ENCODE measurements around the gene PRKX.
"Not testable (repeated sequence)": the region's sequence is repeated elsewhere in the genome, so short reads cannot be mapped to it uniquely, and the experiment has no call there.

Gene PRKX

GRCh38 chrX:3582451-3582850 lies 131.0 kb downstream of the PRKX start:
- POLR2A ChIA-PET: no interaction called here
- TF ChIP-seq CTBP1 (IDR thresholded peaks at IDR 0.05; ENCODE audit: borderline replicate concordance) (no peak), L3MBTL2 (conservative IDR thresholded peaks at IDR 0.05) (no peak)
- CTCF ChIA-PET: no interaction called here
- no peak for DNase-seq (ENCODE audit: extremely low spot score)

DNA sequence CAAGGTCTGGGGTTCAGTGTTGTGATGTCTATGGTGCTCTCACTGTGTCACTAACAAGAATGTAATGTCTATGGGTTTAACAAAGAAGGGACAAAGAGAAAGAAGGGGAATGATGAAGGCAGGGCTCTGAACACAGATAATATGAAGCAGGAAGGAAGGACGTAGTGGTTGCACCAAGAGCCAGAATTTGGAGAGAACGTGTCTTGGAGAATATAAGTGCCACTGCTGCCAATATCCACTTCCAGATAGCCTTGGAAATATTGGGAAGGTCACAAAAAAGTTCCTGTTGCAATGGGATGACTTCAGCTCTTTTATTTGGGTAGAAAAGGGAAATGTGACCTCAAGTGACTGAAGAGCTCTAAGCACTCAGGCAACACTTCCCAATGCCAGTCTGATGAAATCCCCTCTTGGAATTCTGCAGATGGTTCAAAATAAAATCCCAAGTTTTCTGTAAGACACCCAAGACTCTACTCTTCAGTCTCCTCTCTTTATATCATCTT lies 131.8 kb downstream of the PRKX start:
- DNase-seq (ENCODE audit: extremely low spot score): no peak
- ChIA-PET CTCF (no interaction called here), POLR2A (no interaction called here)
- no peak for TF ChIP-seq TARDBP (IDR thresholded peaks at IDR 0.05)
- TF ChIP-seq, protein P1, sequence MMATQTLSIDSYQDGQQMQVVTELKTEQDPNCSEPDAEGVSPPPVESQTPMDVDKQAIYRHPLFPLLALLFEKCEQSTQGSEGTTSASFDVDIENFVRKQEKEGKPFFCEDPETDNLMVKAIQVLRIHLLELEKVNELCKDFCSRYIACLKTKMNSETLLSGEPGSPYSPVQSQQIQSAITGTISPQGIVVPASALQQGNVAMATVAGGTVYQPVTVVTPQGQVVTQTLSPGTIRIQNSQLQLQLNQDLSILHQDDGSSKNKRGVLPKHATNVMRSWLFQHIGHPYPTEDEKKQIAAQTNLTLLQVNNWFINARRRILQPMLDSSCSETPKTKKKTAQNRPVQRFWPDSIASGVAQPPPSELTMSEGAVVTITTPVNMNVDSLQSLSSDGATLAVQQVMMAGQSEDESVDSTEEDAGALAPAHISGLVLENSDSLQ (IDR thresholded peaks at IDR 0.05): no peak

DNA sequence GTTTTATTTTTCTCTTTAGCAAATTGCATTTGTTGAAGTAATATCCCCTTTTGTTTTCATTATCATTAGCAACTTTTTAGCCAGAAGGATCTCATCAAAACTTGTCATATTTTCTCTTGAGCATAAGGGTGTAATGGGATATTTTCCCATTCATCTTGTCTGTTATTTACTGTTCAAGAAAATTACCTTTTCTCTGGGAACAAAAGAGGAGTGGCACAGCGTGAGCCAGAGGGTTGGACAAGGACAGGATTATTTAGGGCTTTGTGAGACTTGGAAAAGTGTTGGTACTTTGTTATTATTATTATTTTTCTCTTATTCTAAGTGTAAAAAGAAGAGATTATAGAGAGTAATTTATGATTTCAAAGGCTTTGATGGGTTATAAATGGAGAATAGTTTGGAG lies 135.9 kb downstream of the PRKX start:
- ChIA-PET CTCF (no interaction called here), POLR2A (no interaction called here)
- TF ChIP-seq HDGF (IDR thresholded peaks at IDR 0.05; ENCODE audit: borderline replicate concordance) (no peak), ARNT (IDR thresholded peaks at IDR 0.05) (no peak), FOXA1 (IDR thresholded peaks at IDR 0.05) (no peak), TARDBP (IDR thresholded peaks at IDR 0.05) (no peak), BHLHE40 (IDR thresholded peaks at IDR 0.05; ENCODE audit: borderline replicate concordance) (no peak), NFRKB (IDR thresholded peaks at IDR 0.05) (no peak), CTBP1 (IDR thresholded peaks at IDR 0.05; ENCODE audit: borderline replicate concordance) (no peak), FOXK2 (IDR thresholded peaks at IDR 0.05) (no peak), SP1 (IDR thresholded peaks at IDR 0.05) (no peak), L3MBTL2 (conservative IDR thresholded peaks at IDR 0.05) (no peak), SUZ12 (IDR thresholded peaks at IDR 0.05) (no peak), ELF4 (IDR thresholded peaks at IDR 0.05) (no peak), FOXM1 (IDR thresholded peaks at IDR 0.05; ENCODE audit: borderline replicate concordance) (no peak), LEF1 (IDR thresholded peaks at IDR 0.05; ENCODE audit: borderline replicate concordance) (no peak), ZNF384 (IDR thresholded peaks at IDR 0.05) (no peak)
- TF ChIP-seq, protein P1 (IDR thresholded peaks at IDR 0.05): no peak
- DNase-seq (ENCODE audit: extremely low spot score): no peak

DNA sequence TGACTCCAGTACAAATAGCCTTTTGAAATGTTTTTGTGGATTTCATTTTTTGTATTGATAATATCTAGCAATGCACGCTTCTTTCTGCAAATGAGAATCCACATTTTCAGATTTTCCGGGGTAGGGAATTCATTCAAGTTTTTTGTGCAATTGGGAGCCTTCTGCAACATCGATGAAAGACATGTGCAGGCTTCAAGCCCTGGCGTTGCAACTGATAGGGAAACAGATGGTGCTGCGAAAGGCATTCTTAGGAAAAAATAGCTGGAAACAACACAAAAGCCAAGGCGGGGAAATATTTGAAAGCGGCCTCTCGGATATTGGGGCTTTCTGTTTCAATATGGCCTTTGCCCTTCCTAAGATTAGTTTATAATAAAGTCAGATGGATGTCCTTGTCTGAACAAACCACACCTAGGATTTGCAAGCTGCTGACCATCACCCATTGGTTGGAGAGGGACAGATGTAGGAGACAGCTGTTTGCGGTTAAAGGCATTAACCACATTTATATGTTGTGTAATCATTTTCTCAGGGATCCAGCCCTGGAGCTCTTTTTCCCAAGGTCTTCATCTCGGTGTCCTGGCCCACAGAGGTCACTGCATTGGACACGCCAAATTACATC lies 136.5 kb downstream of the PRKX start:
- POLR2A ChIA-PET: no interaction called here
- DNase-seq (ENCODE audit: extremely low spot score): no peak

GRCh38 chrX:3567686-3568085 lies 145.8 kb downstream of the PRKX start:
- POLR2A ChIA-PET: no interaction called here
- no peak for DNase-seq (ENCODE audit: extremely low spot score)
- TF ChIP-seq FOXA1 (IDR thresholded peaks at IDR 0.05) (no peak), FOXM1 (IDR thresholded peaks at IDR 0.05; ENCODE audit: borderline replicate concordance) (no peak), L3MBTL2 (conservative IDR thresholded peaks at IDR 0.05) (no peak), ELF4 (IDR thresholded peaks at IDR 0.05) (no peak), CTBP1 (IDR thresholded peaks at IDR 0.05; ENCODE audit: borderline replicate concordance) (no peak), ARNT (IDR thresholded peaks at IDR 0.05) (no peak), TARDBP (IDR thresholded peaks at IDR 0.05) (no peak), ZNF384 (IDR thresholded peaks at IDR 0.05) (no peak), SP1 (IDR thresholded peaks at IDR 0.05) (no peak), SUZ12 (IDR thresholded peaks at IDR 0.05) (no peak), FOXK2 (IDR thresholded peaks at IDR 0.05) (no peak), HDGF (IDR thresholded peaks at IDR 0.05; ENCODE audit: borderline replicate concordance) (no peak), LEF1 (IDR thresholded peaks at IDR 0.05; ENCODE audit: borderline replicate concordance) (no peak), BHLHE40 (IDR thresholded peaks at IDR 0.05; ENCODE audit: borderline replicate concordance) (no peak), NFRKB (IDR thresholded peaks at IDR 0.05) (no peak)
- TF ChIP-seq, protein P1 (IDR thresholded peaks at IDR 0.05): no peak
- CTCF ChIA-PET: no interaction called here

More for the DNA sequence above, 136.5 kb downstream of the PRKX start:
- no peak for TF ChIP-seq HDGF (IDR thresholded peaks at IDR 0.05; ENCODE audit: borderline replicate concordance)
- TF ChIP-seq ELF4 (IDR thresholded peaks at IDR 0.05): no peak
- no peak for TF ChIP-seq FOXK2 (IDR thresholded peaks at IDR 0.05)
- TF ChIP-seq BHLHE40 (IDR thresholded peaks at IDR 0.05; ENCODE audit: borderline replicate concordance): no peak
- TF ChIP-seq FOXA1 (IDR thresholded peaks at IDR 0.05): no peak
- CTCF ChIA-PET: no interaction called here

- no peak for TF ChIP-seq FOXM1 (IDR thresholded peaks at IDR 0.05; ENCODE audit: borderline replicate concordance)
- TF ChIP-seq FOXK2 (IDR thresholded peaks at IDR 0.05): no peak
- no peak for TF ChIP-seq TARDBP (IDR thresholded peaks at IDR 0.05)
- no peak for TF ChIP-seq SUZ12 (IDR thresholded peaks at IDR 0.05)
- no peak for TF ChIP-seq ELF4 (IDR thresholded peaks at IDR 0.05)
- no peak for TF ChIP-seq NFRKB (IDR thresholded peaks at IDR 0.05)
- TF ChIP-seq HDGF (IDR thresholded peaks at IDR 0.05; ENCODE audit: borderline replicate concordance): no peak
- no peak for TF ChIP-seq CTBP1 (IDR thresholded peaks at IDR 0.05; ENCODE audit: borderline replicate concordance)
- no peak for TF ChIP-seq BHLHE40 (IDR thresholded peaks at IDR 0.05; ENCODE audit: borderline replicate concordance)
- no peak for TF ChIP-seq ARNT (IDR thresholded peaks at IDR 0.05)
- TF ChIP-seq, protein P1 (IDR thresholded peaks at IDR 0.05): no peak
- no peak for TF ChIP-seq FOXA1 (IDR thresholded peaks at IDR 0.05)
- no peak for TF ChIP-seq ZNF384 (IDR thresholded peaks at IDR 0.05)
- no peak for TF ChIP-seq L3MBTL2 (conservative IDR thresholded peaks at IDR 0.05)
- TF ChIP-seq LEF1 (IDR thresholded peaks at IDR 0.05; ENCODE audit: borderline replicate concordance): no peak
- no peak for TF ChIP-seq SP1 (IDR thresholded peaks at IDR 0.05)
- DNase-seq (ENCODE audit: extremely low spot score): no peak
- ChIA-PET CTCF (no interaction called here), POLR2A (no interaction called here)
These were observed 150.0 kb downstream of the PRKX start for GRCh38 chrX:3563451-3563850.

GRCh38 chrX:3560010-3560409 lies 153.4 kb downstream of the PRKX start:
- DNase-seq (ENCODE audit: extremely low spot score); CTCF ChIA-PET; POLR2A ChIA-PET: not testable (repeated sequence)

Measured in HEK293T (cell line).